Activated B cell treated with CpG ODN at 0.5 μM for 24 hours (primary cell): ENCODE measurements around the gene PTPRD. TPM values are rescaled to one million over a fixed set of nuclear protein-coding genes. Genes with fewer than 3 reads are reported as not detected.

ENCODE experiments used
- ATAC-seq: fragments of 200-7000 bp; cut with Tn5 transposase; one replicate; pipeline ENCODE4 v1.10.0; 2021; ENCODE audit warnings: low read depth, mild to moderate bottlenecking, moderate library complexity
- CTCF ChIA-PET: fragments of 350-600 bp; sonication (Branson Sonifier 250); formaldehyde crosslinking; loops from one replicate; lab custom pipeline; 2021; ENCODE audit warnings: antibody characterized with exemption; lab: Charles Lee
- POLR2A ChIA-PET: fragments of 350-600 bp; sonication (Branson Sonifier 250); formaldehyde crosslinking; loops from one replicate; lab custom pipeline; 2021; ENCODE audit warnings: antibody characterized with exemption; lab: Charles Lee
- DNase-seq: peaks from one replicate; pipeline ENCODE4 v3.0.0; 2022
- H3K27ac Mint-ChIP-seq: one replicate; pipeline ENCODE4 v1.8.0; 2020; ENCODE audit warnings: mixed read lengths
- H3K27me3 Mint-ChIP-seq: one replicate; pipeline ENCODE4 v1.8.0; 2021; ENCODE audit warnings: mixed read lengths
- H3K36me3 Mint-ChIP-seq: one replicate; pipeline ENCODE4 v1.8.0; 2021; ENCODE audit warnings: low read depth, mixed read lengths
- H3K4me1 Mint-ChIP-seq: one replicate; pipeline ENCODE4 v1.8.0; 2021; ENCODE audit warnings: mixed read lengths
- H3K4me3 Mint-ChIP-seq: one replicate; pipeline ENCODE4 v1.8.0; 2020; ENCODE audit warnings: mild to moderate bottlenecking, mixed read lengths
- H3K9me3 Mint-ChIP-seq: one replicate; pipeline ENCODE4 v1.8.0; 2020; ENCODE audit warnings: mixed read lengths
- CTCF ChIP-seq: fragments of 200-600 bp; IDR thresholded peaks from one replicate; pipeline ENCODE4 v1.8.0; 2022; ENCODE audit warnings: antibody characterized with exemption, mild to moderate bottlenecking
- intact Hi-C: fragments of 100-400 bp; cut with micrococcal nuclease; formaldehyde crosslinking; loops from one replicate; pipeline ENCODE4 v1.15.1; 2024
- total RNA-seq: library from RNA; stranded (reverse); gene quantifications from 2 replicates; pipeline ENCODE4 v1.2.3, GENCODE V29; 2022

Gene PTPRD
- total RNA-seq, 1 donor from 2014 or later, result 0.04 TPM

- no peaks in the 10 kb centered on the region for H3K9me3 Mint-ChIP-seq
- H3K4me1 Mint-ChIP-seq, result no peaks in the 10 kb centered on the region
- H3K27me3 Mint-ChIP-seq, result no peaks in the 10 kb centered on the region
- no peak overlapping the region for H3K27ac Mint-ChIP-seq
- ChIA-PET POLR2A (no interaction called here), CTCF (no interaction called here)
- no peak for TF ChIP-seq CTCF
- no peaks in the 10 kb centered on the region for H3K36me3 Mint-ChIP-seq
- ATAC-seq (no peak), DNase-seq (no peak)
- H3K4me3 Mint-ChIP-seq, result no peak overlapping the region
- intact Hi-C loops, result no loop called here
Observed at GRCh38 chr9:8338767-8339510, 2273.9 kb downstream of the PTPRD start.

GRCh38 chr9:8337834-8338766 is 2274.7 kb downstream of the PTPRD start:
- H3K4me3 Mint-ChIP-seq, result no peak overlapping the region
- no peak overlapping the region for H3K27ac Mint-ChIP-seq
- ATAC-seq (no peak), DNase-seq (no peak)
- POLR2A ChIA-PET, result no interaction called here
- H3K27me3 Mint-ChIP-seq, result no peaks in the 10 kb centered on the region
- H3K9me3 Mint-ChIP-seq, result no peaks in the 10 kb centered on the region
- intact Hi-C loops, result no loop called here
- no peaks in the 10 kb centered on the region for H3K36me3 Mint-ChIP-seq
- TF ChIP-seq CTCF, result no peak
- CTCF ChIA-PET, result no interaction called here
- no peaks in the 10 kb centered on the region for H3K4me1 Mint-ChIP-seq

GRCh38 chr9:8332871-8333270 is 2279.9 kb downstream of the PTPRD start:
- Mint-ChIP-seq H3K27ac (no peak overlapping the region), H3K4me3 (no peak overlapping the region), H3K27me3 (no peaks in the 10 kb centered on the region), H3K9me3 (no peaks in the 10 kb centered on the region), H3K36me3 (no peaks in the 10 kb centered on the region), H3K4me1 (no peaks in the 10 kb centered on the region)
- DNase-seq (no peak), ATAC-seq (no peak)
- ChIA-PET CTCF (no interaction called here), POLR2A (no interaction called here)
- TF ChIP-seq CTCF, result no peak
- intact Hi-C loops, result no loop called here

- ATAC-seq (no peak), DNase-seq (no peak)
- no peak for TF ChIP-seq CTCF
- CTCF ChIA-PET, result no interaction called here
- Mint-ChIP-seq H3K4me1 (no peaks in the 10 kb centered on the region), H3K27ac (no peak overlapping the region), H3K36me3 (no peaks in the 10 kb centered on the region), H3K9me3 (no peaks in the 10 kb centered on the region), H3K27me3 (no peaks in the 10 kb centered on the region), H3K4me3 (no peak overlapping the region)
- POLR2A ChIA-PET, result no interaction called here
- intact Hi-C loops, result no loop called here
Observed at GRCh38 chr9:8332331-8332650, 2280.5 kb downstream of the PTPRD start.
